Esophagus muscularis mucosa (tissue), 4 donors: Measurements from ENCODE around the gene NKX2-3. TPM values are rescaled to one million over a fixed set of nuclear protein-coding genes. Genes with fewer than 3 reads are reported as not detected.

Source experiments
- DNase-seq: peaks from one replicate; pipeline ENCODE4 v3.0.0-alpha.2; 2017; ENCODE audit errors: extremely low spot score
- H3K27ac ChIP-seq, 4 donors: fragments of 200-600 bp; sonication (generic); replicated peaks in 1 of 4; 1 replicate in 3 of 4; 2 replicates in 1 of 4; pipeline ENCODE4 v1.5.1; 2016 to 2019; ENCODE audit warnings: mild to moderate bottlenecking in 1 of 4
- H3K27me3 ChIP-seq, 4 donors: fragments of 200-600 bp; sonication (generic); one replicate each; pipeline versions ENCODE4 v1.5.1 to v1.6.0; 2016 to 2019
- H3K36me3 ChIP-seq, 4 donors: fragments of 200-600 bp; sonication (generic); one replicate each; pipeline ENCODE4 v1.5.1; 2016 to 2019
- H3K4me1 ChIP-seq, 4 donors: fragments of 200-600 bp; sonication (generic); one replicate each; pipeline ENCODE4 v1.5.1; 2016 to 2019
- H3K4me3 ChIP-seq, 4 donors: fragments of 200-600 bp; sonication (generic); 1 replicate in 2 of 4; 2 replicates in 2 of 4; pipeline ENCODE4 v1.5.1; 2016 to 2019; ENCODE audit warnings: mild to moderate bottlenecking in 4 of 4, moderate library complexity in 1 of 4
- H3K9me3 ChIP-seq, 4 donors: fragments of 200-600 bp; sonication (generic); 1 replicate in 3 of 4; 2 replicates in 1 of 4; pipeline ENCODE4 v1.5.1; 2016 to 2019
- EP300 ChIP-seq: sonication (generic); formaldehyde crosslinking; IDR thresholded peaks from one replicate; pipeline ENCODE4 v1.6.1; 2017; ENCODE audit warnings: antibody characterized with exemption
- POLR2A ChIP-seq: fragments of 450-650 bp; IDR thresholded peaks from one replicate; pipeline ENCODE4 v1.6.1; 2017; ENCODE audit warnings: antibody characterized with exemption, moderate library complexity, mild to moderate bottlenecking, low read depth
- POLR2AphosphoS5 ChIP-seq, 2 donors: sonication (generic); formaldehyde crosslinking; IDR thresholded peaks; one replicate each; pipeline ENCODE4 v1.6.1; 2017; ENCODE audit warnings: antibody characterized with exemption in 2 of 2
- WGBS: methylation state at CpG from one replicate; pipeline ENCODE4 v1.1.5; 2018; 5-methylcytosine and 5-hydroxymethylcytosine counted together
- intact Hi-C: fragments of 100-400 bp; cut with DNase I; formaldehyde crosslinking; loops from one replicate; pipeline ENCODE4 v1.15.1; 2023
- total RNA-seq, 4 donors: library from RNA; depleted of rRNA; stranded (reverse); fragments of >200 nt; gene quantifications; one replicate each; pipeline versions ENCODE4 v1.1.0 to v1.2.1, GENCODE V29; 2016
- TF ChIP-seq, protein P1 (sequence below), 3 experiments: fragments of 200-600 bp in 2 of 3; fragments of 450-650 bp in 1 of 3; sonication (generic) in 2 of 3; IDR thresholded peaks; one replicate each; pipeline ENCODE4 v1.5.1; 2017 to 2019; ENCODE audit warnings: antibody characterized with exemption in 3 of 3, mild to moderate bottlenecking in 2 of 3, moderate library complexity in 1 of 3

NKX2-3 gene
- total RNA-seq, 4 donors from 2014 or later = 0.19 to 0.34 TPM; not detected in 2

DNA sequence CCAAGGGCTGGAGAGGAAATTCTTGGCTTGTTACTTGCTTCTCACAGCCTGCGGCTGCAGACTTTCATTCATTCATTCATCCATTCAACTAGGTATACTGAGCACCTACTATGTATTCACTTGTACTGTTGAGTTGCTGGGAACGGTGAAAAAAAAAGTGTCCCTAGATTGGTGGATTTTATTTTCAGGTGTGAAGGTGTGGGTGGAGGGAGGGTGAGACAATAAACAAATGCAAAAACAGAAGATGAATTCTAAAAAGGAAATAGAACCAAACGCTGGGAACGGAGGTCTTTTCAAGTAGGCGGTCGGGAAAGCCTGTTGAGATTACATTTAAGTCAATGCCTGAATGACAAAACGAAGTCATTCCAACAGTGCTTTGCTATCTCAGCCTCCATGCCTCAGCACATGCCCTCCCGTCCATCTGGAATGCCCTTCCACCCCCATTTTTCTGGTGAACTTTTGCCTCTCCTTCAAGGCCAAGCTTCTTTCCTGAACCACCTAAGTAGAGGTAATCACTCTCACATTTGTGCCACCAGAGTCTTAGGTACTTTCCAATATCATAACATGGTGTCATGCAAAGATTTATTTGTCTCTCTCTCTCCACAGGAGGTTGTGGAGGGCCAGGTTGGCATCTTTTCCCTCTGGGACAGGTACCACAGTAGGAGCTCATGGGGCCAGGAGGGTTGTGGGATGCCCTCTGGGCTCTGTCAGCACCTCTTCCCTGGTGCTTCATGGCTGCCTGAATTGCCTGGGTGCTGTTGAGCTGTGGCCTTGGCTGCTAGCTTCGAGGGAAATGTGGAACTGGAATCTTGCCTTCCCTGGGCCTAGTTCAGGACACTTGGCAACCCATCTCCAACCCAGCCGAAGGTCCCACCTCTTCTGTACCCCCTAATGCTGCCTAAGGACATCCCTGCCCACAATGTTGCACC lies 5.5 kb downstream of the NKX2-3 start:
- peaks cover 7 to 100% (median 90%) of the 10 kb centered on the region in 4 donors for H3K27me3 ChIP-seq
- intact Hi-C loops = no loop called here
- no peaks in the 10 kb centered on the region for H3K9me3 ChIP-seq
- 45% methylated on average over 10 of the region's 10 CpGs for WGBS
- no peak overlapping the region for H3K27ac ChIP-seq
- no peak overlapping the region for H3K4me3 ChIP-seq
- no peak for DNase-seq
- no peaks in the 10 kb centered on the region for H3K36me3 ChIP-seq
- peaks cover 31 to 57% (median 49%) of the 10 kb centered on the region in 4 donors for H3K4me1 ChIP-seq
- no peak for TF ChIP-seq EP300
- no peak for TF ChIP-seq POLR2A
- no peak for TF ChIP-seq POLR2AphosphoS5 (IDR thresholded peaks at IDR 0.05)
- TF ChIP-seq, protein P1, sequence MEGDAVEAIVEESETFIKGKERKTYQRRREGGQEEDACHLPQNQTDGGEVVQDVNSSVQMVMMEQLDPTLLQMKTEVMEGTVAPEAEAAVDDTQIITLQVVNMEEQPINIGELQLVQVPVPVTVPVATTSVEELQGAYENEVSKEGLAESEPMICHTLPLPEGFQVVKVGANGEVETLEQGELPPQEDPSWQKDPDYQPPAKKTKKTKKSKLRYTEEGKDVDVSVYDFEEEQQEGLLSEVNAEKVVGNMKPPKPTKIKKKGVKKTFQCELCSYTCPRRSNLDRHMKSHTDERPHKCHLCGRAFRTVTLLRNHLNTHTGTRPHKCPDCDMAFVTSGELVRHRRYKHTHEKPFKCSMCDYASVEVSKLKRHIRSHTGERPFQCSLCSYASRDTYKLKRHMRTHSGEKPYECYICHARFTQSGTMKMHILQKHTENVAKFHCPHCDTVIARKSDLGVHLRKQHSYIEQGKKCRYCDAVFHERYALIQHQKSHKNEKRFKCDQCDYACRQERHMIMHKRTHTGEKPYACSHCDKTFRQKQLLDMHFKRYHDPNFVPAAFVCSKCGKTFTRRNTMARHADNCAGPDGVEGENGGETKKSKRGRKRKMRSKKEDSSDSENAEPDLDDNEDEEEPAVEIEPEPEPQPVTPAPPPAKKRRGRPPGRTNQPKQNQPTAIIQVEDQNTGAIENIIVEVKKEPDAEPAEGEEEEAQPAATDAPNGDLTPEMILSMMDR (IDR thresholded peaks at IDR 0.05) = no peak

DNA sequence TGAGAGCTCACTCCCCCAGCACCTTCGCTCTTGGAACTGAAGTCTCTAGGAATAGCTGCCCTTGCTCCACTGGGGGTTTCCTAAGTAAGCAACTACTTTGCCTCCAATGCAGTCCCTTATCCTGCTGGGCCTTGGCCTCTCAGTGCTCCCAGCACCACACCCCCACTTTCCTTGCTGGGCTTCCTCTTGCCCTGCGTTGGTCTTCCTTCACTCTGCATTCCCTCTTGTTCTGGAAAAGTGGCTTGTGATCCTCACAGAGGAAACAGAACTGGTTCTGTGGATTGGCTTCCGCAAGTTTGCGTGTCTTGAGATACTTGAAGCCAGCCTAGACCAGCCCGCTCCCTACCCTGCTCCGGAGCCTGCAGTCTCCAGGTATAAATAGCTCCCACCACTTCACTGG lies 6.4 kb downstream of the NKX2-3 start:
- no peak for DNase-seq
- no peak overlapping the region for H3K4me3 ChIP-seq
- peaks cover 31 to 49% (median 45%) of the 10 kb centered on the region in 4 donors for H3K4me1 ChIP-seq
- H3K9me3 ChIP-seq = no peaks in the 10 kb centered on the region
- H3K27me3 ChIP-seq = peaks cover 5 to 100% (median 81%) of the 10 kb centered on the region in 4 donors
- intact Hi-C loops = no loop called here
- no peak for TF ChIP-seq POLR2A
- no peak for TF ChIP-seq POLR2AphosphoS5 (IDR thresholded peaks at IDR 0.05)
- H3K27ac ChIP-seq = no peak overlapping the region
- WGBS = 55% methylated on average over 6 of the region's 6 CpGs
- no peaks in the 10 kb centered on the region for H3K36me3 ChIP-seq

DNA sequence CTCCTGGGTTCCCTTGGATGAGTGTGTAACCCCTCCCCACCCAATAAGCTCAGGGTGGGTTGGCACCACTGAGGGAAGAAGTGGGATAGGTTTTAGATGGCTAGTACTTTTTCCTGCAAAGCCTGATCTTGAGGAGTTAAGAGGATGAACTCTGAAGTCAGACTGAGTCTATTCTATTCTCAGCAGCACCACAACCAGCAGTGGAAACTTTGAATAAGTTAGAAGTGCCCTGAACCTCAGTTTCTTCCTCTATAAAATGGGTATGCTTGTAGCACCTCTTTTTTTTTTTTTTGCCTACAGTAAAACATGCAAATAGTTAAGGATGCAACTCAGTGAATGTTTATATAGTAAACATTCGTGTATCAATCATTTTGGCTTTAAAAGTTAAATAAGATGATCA lies 7.1 kb downstream of the NKX2-3 start:
- intact Hi-C loops = no loop called here

DNA sequence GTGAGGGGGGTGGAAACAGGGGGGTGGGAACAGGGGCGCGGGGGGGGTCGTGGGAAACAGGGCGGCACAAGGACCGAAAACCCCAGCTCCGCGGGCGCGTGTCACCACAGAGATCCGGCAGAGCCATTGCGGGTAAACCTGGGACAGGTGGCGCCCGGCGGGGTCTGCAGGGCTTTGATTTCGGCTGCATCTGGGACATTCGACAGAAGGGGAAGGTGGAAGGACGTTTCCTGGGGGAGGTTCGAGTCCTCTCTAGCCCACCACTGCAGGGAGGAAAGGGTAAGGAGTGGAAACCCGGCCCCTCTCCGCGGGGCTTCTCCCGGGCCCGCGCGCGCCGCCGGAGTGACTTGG lies 7.5 kb downstream of the NKX2-3 start:
- intact Hi-C loops = no loop called here
- Histone ChIP-seq H3K27ac (no peak overlapping the region), H3K9me3 (no peaks in the 10 kb centered on the region), H3K4me3 (peak overlapping the region; percentile 2 to 34 (median 26)), H3K4me1 (peaks cover 24 to 37% (median 36%) of the 10 kb centered on the region in 4 donors), H3K27me3 (peaks cover 5 to 100% (median 74%) of the 10 kb centered on the region in 4 donors), H3K36me3 (no peaks in the 10 kb centered on the region)
- WGBS = 3% methylated on average over 18 of the region's 28 CpGs
- TF ChIP-seq POLR2AphosphoS5 (IDR thresholded peaks at IDR 0.05) = no peak
- no peak for TF ChIP-seq EP300
- TF ChIP-seq, protein P1 (IDR thresholded peaks at IDR 0.05) = no peak
- TF ChIP-seq POLR2A = no peak
- no peak for DNase-seq

More for the DNA sequence above, 7.1 kb downstream of the NKX2-3 start:
- peaks cover 5 to 100% (median 78%) of the 10 kb centered on the region in 4 donors for H3K27me3 ChIP-seq
- no peaks in the 10 kb centered on the region for H3K36me3 ChIP-seq
- H3K9me3 ChIP-seq = no peaks in the 10 kb centered on the region
- H3K27ac ChIP-seq = no peak overlapping the region
- TF ChIP-seq POLR2AphosphoS5 (IDR thresholded peaks at IDR 0.05) = no peak
- 14% methylated on average over 1 of the region's 1 CpG for WGBS
- peaks cover 27 to 42% (median 41%) of the 10 kb centered on the region in 4 donors for H3K4me1 ChIP-seq
- DNase-seq = no peak
- H3K4me3 ChIP-seq = no peak overlapping the region

DNA sequence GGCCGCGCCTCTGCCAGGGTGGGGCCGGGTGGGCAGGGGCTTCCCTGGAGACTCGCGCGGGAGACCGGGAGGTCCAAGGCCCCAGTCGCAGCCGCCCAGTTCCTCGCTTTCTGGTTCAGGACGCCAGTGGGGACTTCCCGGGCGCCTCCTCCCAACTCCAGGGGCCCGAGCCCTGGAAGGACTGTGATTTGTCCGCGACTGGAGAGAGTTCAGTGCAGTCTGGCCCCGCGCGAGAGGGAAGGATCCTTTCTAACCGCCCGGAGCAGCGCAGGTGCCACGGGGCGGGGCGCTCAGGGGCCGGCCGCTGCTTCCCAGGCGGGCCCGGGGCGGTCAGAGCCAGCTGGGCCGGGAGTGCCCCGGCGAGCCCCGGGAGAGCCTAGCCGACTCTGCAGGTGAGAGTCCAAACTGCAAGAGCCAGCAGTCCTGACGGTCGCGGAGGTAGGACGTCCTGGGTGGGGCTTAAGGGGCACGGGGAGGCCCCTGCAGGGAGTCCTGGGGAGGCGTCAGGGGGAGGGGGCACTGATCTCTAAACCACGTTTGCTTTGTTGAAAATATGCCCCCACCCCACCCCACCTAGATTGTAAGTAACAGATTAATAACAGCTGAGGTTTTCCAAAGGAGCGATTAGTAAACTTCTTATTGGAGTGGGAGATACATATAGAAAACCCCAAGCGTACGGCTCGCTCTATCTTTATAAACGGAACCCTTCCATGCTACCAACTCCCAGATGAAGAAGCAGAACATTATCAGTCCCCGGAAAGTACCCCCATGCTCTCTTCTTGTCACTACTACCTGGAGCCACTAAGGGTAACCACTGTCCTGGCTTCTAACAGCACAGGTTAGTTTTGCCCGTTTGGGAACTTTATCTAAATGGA lies 8.2 kb downstream of the NKX2-3 start:
- H3K4me3 ChIP-seq = peak overlapping the region; percentile 2 to 34 (median 26)
- H3K4me1 ChIP-seq = peaks cover 19 to 31% (median 30%) of the 10 kb centered on the region in 4 donors
- intact Hi-C loops = no loop called here
- no peak overlapping the region for H3K27ac ChIP-seq
- no peaks in the 10 kb centered on the region for H3K36me3 ChIP-seq
- no peak for DNase-seq
- TF ChIP-seq POLR2A (no peak), POLR2AphosphoS5 (IDR thresholded peaks at IDR 0.05) (no peak), EP300 (no peak)
- TF ChIP-seq, protein P1 (IDR thresholded peaks at IDR 0.05) = no peak
- H3K9me3 ChIP-seq = no peaks in the 10 kb centered on the region
- H3K27me3 ChIP-seq = peaks cover 5 to 100% (median 68%) of the 10 kb centered on the region in 4 donors
- 12% methylated on average over 13 of the region's 49 CpGs for WGBS
